H1 (cell line): ENCODE results near the gene TTC33. TPM values are rescaled to one million over a fixed set of nuclear protein-coding genes. Genes with fewer than 3 reads are reported as not detected.

Source experiments
- CTCF ChIA-PET: fragments of 300-600 bp; sonication (Branson Sonifier 250); formaldehyde crosslinking; loops from one replicate; lab custom pipeline; 2021; ENCODE audit not compliant: partially characterized antibody; lab: Charles Lee
- POLR2A ChIA-PET: fragments of 300-600 bp; sonication (Branson Sonifier 250); formaldehyde crosslinking; loops from one replicate; lab custom pipeline; 2021; ENCODE audit warnings: inconsistent platforms; ENCODE audit not compliant: partially characterized antibody; lab: Charles Lee
- DNase-seq, 2 experiments: peaks; one replicate each; pipeline versions ENCODE4 v3.0.0 to v3.0.0-alpha.2; 2010 to 2022; ENCODE audit warnings: low spot score in 2 of 2, low read depth in 1 of 2, mixed read lengths in 1 of 2
- FAIRE-seq: peaks from 2 replicates; lab custom pipeline; 2011; peaks lifted over from hg19 to GRCh38; lab: Jason Lieb, UNC
- H2AFZ ChIP-seq: 2 replicates; pipeline ENCODE4 v1.8.1; 2012; ENCODE audit warnings: low read length, inconsistent platforms
- H2AK5ac ChIP-seq: 2 replicates; pipeline ENCODE4 v1.6.1; 2013; ENCODE audit warnings: low read depth, low read length
- H2BK120ac ChIP-seq: replicated peaks from 2 replicates; pipeline ENCODE3; 2013; ENCODE audit warnings: low read depth, low read length, inconsistent platforms
- H2BK12ac ChIP-seq: 2 replicates; pipeline ENCODE4 v1.6.1; 2013; ENCODE audit warnings: low read depth, low read length
- H2BK15ac ChIP-seq: 2 replicates; pipeline ENCODE4 v1.6.1; 2013; ENCODE audit warnings: low read length
- H2BK20ac ChIP-seq: 2 replicates; pipeline ENCODE4 v1.6.1; 2013; ENCODE audit warnings: low read length
- H2BK5ac ChIP-seq: 2 replicates; pipeline ENCODE4 v1.6.1; 2013; ENCODE audit warnings: low read depth, low read length
- H3K14ac ChIP-seq: 2 replicates; pipeline ENCODE4 v1.6.1; 2013; ENCODE audit warnings: inconsistent platforms; ENCODE audit not compliant: insufficient read length
- H3K18ac ChIP-seq: 2 replicates; pipeline ENCODE4 v1.6.1; 2013; ENCODE audit warnings: low read length; ENCODE audit errors: extremely low read depth
- H3K23ac ChIP-seq: 2 replicates; pipeline ENCODE4 v1.6.1; 2013; ENCODE audit warnings: inconsistent platforms; ENCODE audit not compliant: insufficient read length
- H3K23me2 ChIP-seq: 2 replicates; pipeline ENCODE4 v1.6.1; 2013; ENCODE audit warnings: low read depth, low read length
- H3K27ac ChIP-seq: 2 replicates; pipeline ENCODE4 v1.6.1; 2011; ENCODE audit warnings: low read depth, low read length, inconsistent platforms
- H3K27me3 ChIP-seq, 4 experiments: replicated peaks in 1 of 4; 1 replicate in 1 of 4; 2 replicates in 3 of 4; pipeline versions ENCODE4 v1.6.1 to v1.8.1; 2011 to 2013; ENCODE audit warnings: low read length in 3 of 4, mild to moderate bottlenecking in 3 of 4, inconsistent platforms in 2 of 4, mixed read lengths in 2 of 4, moderate library complexity in 1 of 4; ENCODE audit not compliant: control insufficient read depth in 3 of 4, insufficient read depth in 3 of 4; ENCODE audit errors: extremely low read depth in 1 of 4
- H3K36me3 ChIP-seq, 4 experiments: 2 replicates each; pipeline versions ENCODE4 v1.6.1 to v1.8.1; 2011 to 2013; ENCODE audit warnings: mild to moderate bottlenecking in 4 of 4, low read length in 3 of 4, moderate library complexity in 2 of 4, control low read depth in 1 of 4, inconsistent platforms in 1 of 4; ENCODE audit not compliant: insufficient read depth in 4 of 4, control insufficient read depth in 2 of 4
- H3K4ac ChIP-seq: replicated peaks from 2 replicates; pipeline ENCODE3; 2013; ENCODE audit warnings: low read length, low read depth, mixed read lengths, inconsistent platforms; ENCODE audit not compliant: insufficient read length
- H3K4me1 ChIP-seq, 4 experiments: replicated peaks in 1 of 4; 1 replicate in 1 of 4; 2 replicates in 3 of 4; pipeline versions ENCODE4 v1.6.1 to v1.8.1; 2011 to 2013; ENCODE audit warnings: low read length in 3 of 4, inconsistent platforms in 2 of 4, mixed read lengths in 1 of 4; ENCODE audit not compliant: insufficient read depth in 4 of 4, control insufficient read depth in 3 of 4
- H3K4me2 ChIP-seq, 2 experiments: 2 replicates each; pipeline versions ENCODE4 v1.6.1 to v1.8.1; 2011 to 2013; ENCODE audit warnings: low read depth in 2 of 2, low read length in 2 of 2, control low read depth in 1 of 2, inconsistent platforms in 1 of 2, mild to moderate bottlenecking in 1 of 2; ENCODE audit not compliant: insufficient read depth in 1 of 2
- H3K4me3 ChIP-seq, 4 experiments: fragments of 200-600, 300-600 bp in 1 of 4; sonication (generic), shearing (Covaris generic), sonication (Bioruptor Twin) in 1 of 4; 2 replicates each; pipeline versions ENCODE4 v1.5.1 to v1.8.1; 2011 to 2016; ENCODE audit warnings: low read length in 4 of 4, low read depth in 3 of 4, control low read depth in 2 of 4, inconsistent platforms in 2 of 4, mild to moderate bottlenecking in 2 of 4, mixed read lengths in 1 of 4, moderate library complexity in 1 of 4; ENCODE audit not compliant: insufficient read depth in 2 of 4; ENCODE audit errors: extremely low read depth in 1 of 4
- H3K56ac ChIP-seq: replicated peaks from 2 replicates; pipeline ENCODE3; 2013; ENCODE audit warnings: low read depth, mild to moderate bottlenecking, mixed read lengths, low read length, inconsistent platforms; ENCODE audit not compliant: insufficient read length
- H3K79me1 ChIP-seq: 2 replicates; pipeline ENCODE4 v1.6.1; 2013; ENCODE audit warnings: low read depth, low read length, control low read depth
- H3K79me2 ChIP-seq, 2 experiments: 2 replicates each; pipeline versions ENCODE4 v1.6.1 to v1.8.1; 2012 to 2013; ENCODE audit warnings: low read length in 2 of 2, mild to moderate bottlenecking in 2 of 2, inconsistent platforms in 1 of 2; ENCODE audit not compliant: insufficient read depth in 2 of 2, control insufficient read depth in 1 of 2
- H3K9ac ChIP-seq, 4 experiments: replicated peaks in 1 of 4; 1 replicate in 1 of 4; 2 replicates in 3 of 4; pipeline versions ENCODE4 v1.6.1 to v1.8.1; 2011 to 2013; ENCODE audit warnings: low read depth in 3 of 4, low read length in 3 of 4, control low read depth in 2 of 4, mild to moderate bottlenecking in 2 of 4, moderate library complexity in 2 of 4, inconsistent platforms in 1 of 4; ENCODE audit errors: extremely low read depth in 1 of 4
- H3K9me3 ChIP-seq, 2 experiments: 2 replicates each; pipeline versions ENCODE4 v1.6.1 to v1.8.1; 2012 to 2013; ENCODE audit warnings: mild to moderate bottlenecking in 2 of 2, moderate library complexity in 2 of 2, control low read depth in 1 of 2, inconsistent platforms in 1 of 2, low read depth in 1 of 2, low read length in 1 of 2, mixed read lengths in 1 of 2; ENCODE audit not compliant: insufficient read depth in 2 of 2
- H4K20me1 ChIP-seq, 2 experiments: replicated peaks in 1 of 2; 2 replicates each; pipeline versions ENCODE3 to v1.8.1; 2011 to 2013; ENCODE audit warnings: inconsistent platforms in 2 of 2, low read length in 2 of 2, mild to moderate bottlenecking in 1 of 2; ENCODE audit not compliant: insufficient read depth in 2 of 2, control insufficient read depth in 1 of 2
- H4K5ac ChIP-seq: 2 replicates; pipeline ENCODE4 v1.6.1; 2013; ENCODE audit warnings: low read length, low read depth, mixed read lengths, inconsistent platforms; ENCODE audit not compliant: insufficient read length
- H4K8ac ChIP-seq: 2 replicates; pipeline ENCODE4 v1.8.0; 2013; ENCODE audit warnings: mild to moderate bottlenecking, moderate library complexity, low read length, inconsistent platforms; ENCODE audit not compliant: insufficient read depth; ENCODE audit errors: extremely low read depth
- H4K91ac ChIP-seq: replicated peaks from 2 replicates; pipeline ENCODE3; 2013; ENCODE audit warnings: low read length, mixed read lengths, inconsistent platforms; ENCODE audit not compliant: insufficient read length
- ASH2L ChIP-seq: fragments of 200-600, 300-600 bp; sonication (generic); IDR thresholded peaks from one replicate; pipeline ENCODE4 v1.7.1; 2017; ENCODE audit warnings: low read length
- BACH1 ChIP-seq: IDR thresholded peaks from 2 replicates; pipeline ENCODE4 v1.6.1; 2012; ENCODE audit warnings: low read length, improper control_type of control experiment
- BRCA1 ChIP-seq: IDR thresholded peaks from 2 replicates; pipeline ENCODE4 v1.6.1; 2012; ENCODE audit warnings: low read depth, low read length, improper control_type of control experiment
- CBX5 ChIP-seq: fragments of 300-800, 300-1000 bp; sonication (generic); IDR thresholded peaks from 2 replicates; pipeline ENCODE4 v1.7.1; 2016; ENCODE audit warnings: antibody characterized with exemption, low read length, low read depth
- CREB1 ChIP-seq: IDR thresholded peaks from 2 replicates; pipeline ENCODE4 v1.6.1; 2012; ENCODE audit warnings: inconsistent platforms
- CTBP2 ChIP-seq: IDR thresholded peaks from 2 replicates; pipeline ENCODE4 v1.7.0; 2011; ENCODE audit warnings: borderline replicate concordance, mild to moderate bottlenecking, moderate library complexity, mixed read lengths, low read length; ENCODE audit not compliant: insufficient read depth, insufficient read length
- EP300 ChIP-seq, 2 experiments: IDR thresholded peaks; 1 replicate in 1 of 2; 2 replicates in 1 of 2; pipeline ENCODE4 v1.6.1; 2011 to 2012; ENCODE audit warnings: low read depth in 2 of 2, low read length in 2 of 2, mild to moderate bottlenecking in 2 of 2, borderline replicate concordance in 1 of 2, inconsistent platforms in 1 of 2, moderate library complexity in 1 of 2
- HDAC2 ChIP-seq, 2 experiments: fragments of 300-600 bp in 1 of 2; sonication (generic) in 1 of 2; IDR thresholded peaks; 2 replicates each; pipeline ENCODE4 v1.6.1; 2011 to 2012; ENCODE audit warnings: low read depth in 2 of 2, low read length in 2 of 2, mild to moderate bottlenecking in 2 of 2, moderate library complexity in 2 of 2, borderline replicate concordance in 1 of 2, inconsistent platforms in 1 of 2
- JUND ChIP-seq: IDR thresholded peaks from 2 replicates; pipeline ENCODE4 v1.6.1; 2011; ENCODE audit warnings: mild to moderate bottlenecking, improper control_type of control experiment, low read length
- KDM4A ChIP-seq: IDR thresholded peaks from one replicate; pipeline ENCODE4 v1.7.1; 2012; ENCODE audit warnings: low read depth, mild to moderate bottlenecking, moderate library complexity, low read length, inconsistent platforms; ENCODE audit not compliant: severe bottlenecking
- NANOG ChIP-seq: IDR thresholded peaks from 2 replicates; pipeline ENCODE4 v1.6.1; 2011; ENCODE audit warnings: low read length, low read depth, mild to moderate bottlenecking, inconsistent platforms; ENCODE audit not compliant: insufficient read depth, poor library complexity, severe bottlenecking
- PHF8 ChIP-seq: fragments of 200-600 bp; sonication (generic); conservative IDR thresholded peaks from 2 replicates; pipeline ENCODE4 v1.7.1; 2012; ENCODE audit warnings: low read depth, mild to moderate bottlenecking, inconsistent platforms, low read length, moderate library complexity
- POLR2AphosphoS5 ChIP-seq: IDR thresholded peaks from 2 replicates; pipeline ENCODE4 v1.6.1; 2011; ENCODE audit warnings: low read depth, low read length
- SRF ChIP-seq: IDR thresholded peaks from 2 replicates; pipeline ENCODE4 v1.6.1; 2011; ENCODE audit warnings: mild to moderate bottlenecking, low read depth, low read length, moderate library complexity
- TAF1 ChIP-seq: IDR thresholded peaks from 2 replicates; pipeline ENCODE4 v1.6.1; 2011; ENCODE audit warnings: mild to moderate bottlenecking, low read depth, low read length
- polyA plus RNA-seq, 7 experiments: library from polyadenylated mRNA; depleted of rRNA in 3 of 7; stranded (reverse) in 5 of 7; unstranded in 2 of 7; fragments of >200 nt in 5 of 7; fragments of 200-250 nt in 2 of 7; gene quantifications; 1 replicate in 5 of 7; 2 replicates in 1 of 7; 4 replicates in 1 of 7; pipeline versions ENCODE4 v1.2.1 to v1.2.3, GENCODE V29; 2011 to 2013; ENCODE audit warnings: missing spikeins in 2 of 7, mixed read lengths in 2 of 7
- total RNA-seq: library from RNA; stranded (reverse); fragmentation: NEBNext Ultra II Directional; extraction: Animal tissue kit (Norgen Biotek cat#: 25700); gene quantifications from 2 replicates; pipeline ENCODE4 v1.2.1, GENCODE V29; 2021
- TF ChIP-seq, protein P1 (sequence below): IDR thresholded peaks from 2 replicates; pipeline ENCODE4 v1.6.1; 2012; ENCODE audit warnings: inconsistent platforms

Gene TTC33
- total and polyA plus RNA-seq, 2 of the 8 experiments (the other 6 are each of a cell fraction or from before 2014, with no cell fraction given), result 1.2 to 12.6 TPM

DNA sequence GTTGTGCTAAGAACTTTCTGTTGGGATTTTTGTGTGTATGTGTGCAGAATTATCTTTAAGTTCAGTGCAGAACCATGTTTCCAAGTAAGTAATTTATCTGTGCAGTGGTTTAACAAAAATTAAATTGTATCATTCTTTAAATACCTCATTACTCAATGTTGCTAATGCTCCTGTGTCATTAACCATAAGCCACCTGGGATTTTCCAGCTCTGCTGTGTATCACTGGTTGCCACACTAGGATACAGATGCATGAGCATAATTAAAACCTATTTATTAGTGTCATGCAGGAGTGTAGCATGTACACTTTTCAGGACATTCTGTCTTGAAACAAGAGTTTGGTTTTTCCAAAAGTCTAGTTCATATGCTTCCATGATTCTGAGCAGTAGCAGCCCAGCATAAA, 196.5 kb downstream of the TTC33 start:
- Histone ChIP-seq H3K79me1 (no peaks in the 10 kb centered on the region), H3K9me3 (no peaks in the 10 kb centered on the region), H4K8ac (no peak overlapping the region), H3K18ac (no peak overlapping the region), H2BK12ac (no peak overlapping the region), H3K27me3 (no peaks in the 10 kb centered on the region), H3K9ac (no peak overlapping the region), H3K27ac (no peak overlapping the region), H3K56ac (no peak overlapping the region), H4K20me1 (no peaks in the 10 kb centered on the region), H3K79me2 (no peaks in the 10 kb centered on the region), H2BK5ac (no peak overlapping the region), H2BK120ac (no peak overlapping the region), H2BK15ac (no peak overlapping the region), H2BK20ac (no peak overlapping the region), H2AFZ (no peak overlapping the region), H3K23ac (no peak overlapping the region), H3K4me3 (no peak overlapping the region), H4K5ac (no peak overlapping the region), H3K4ac (no peak overlapping the region), H3K4me1 (no peaks in the 10 kb centered on the region), H3K4me2 (no peak overlapping the region), H2AK5ac (no peak overlapping the region), H4K91ac (no peak overlapping the region), H3K36me3 (no peaks in the 10 kb centered on the region), H3K14ac (no peak overlapping the region), H3K23me2 (no peaks in the 10 kb centered on the region)
- ChIA-PET CTCF (no interaction called here), POLR2A (no interaction called here)
- FAIRE-seq (no peak), DNase-seq (no peak)
- TF ChIP-seq BRCA1, result no peak
- no peak for TF ChIP-seq POLR2AphosphoS5
- no peak for TF ChIP-seq EP300 (IDR thresholded peaks at IDR 0.05; ENCODE audit: borderline replicate concordance in 1 of 2, low read depth in 2 of 2, low read length in 2 of 2)
- TF ChIP-seq HDAC2 (IDR thresholded peaks at IDR 0.05; ENCODE audit: borderline replicate concordance in 1 of 2, low read depth in 2 of 2, low read length in 2 of 2), result no peak
- no peak for TF ChIP-seq BACH1
- no peak for TF ChIP-seq CTBP2
- no peak for TF ChIP-seq NANOG
- TF ChIP-seq SRF, result no peak
- TF ChIP-seq TAF1, result no peak
- no peak for TF ChIP-seq JUND
- TF ChIP-seq KDM4A, result no peak
- TF ChIP-seq PHF8, result no peak
- TF ChIP-seq, protein P1, sequence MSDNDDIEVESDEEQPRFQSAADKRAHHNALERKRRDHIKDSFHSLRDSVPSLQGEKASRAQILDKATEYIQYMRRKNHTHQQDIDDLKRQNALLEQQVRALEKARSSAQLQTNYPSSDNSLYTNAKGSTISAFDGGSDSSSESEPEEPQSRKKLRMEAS, result no peak
- TF ChIP-seq ASH2L, result no peak
- no peak for TF ChIP-seq CBX5
- TF ChIP-seq CREB1, result no peak
